LNCaP clone FGC (cell line): Measurements from ENCODE around the gene CBLL1.

Experiments
- DNase-seq: peaks from one replicate; pipeline ENCODE4 v3.0.0-alpha.2; 2011; ENCODE audit warnings: low read depth
- H3K4me3 ChIP-seq: 2 replicates; pipeline ENCODE4 v1.5.1; 2011; ENCODE audit warnings: mild to moderate bottlenecking, low read depth, low read length, control low read depth
- CTCF ChIP-seq: IDR thresholded peaks from 2 replicates; pipeline ENCODE4 v1.5.1; 2012; ENCODE audit warnings: mild to moderate bottlenecking; ENCODE audit not compliant: control insufficient read depth, insufficient read depth; ENCODE audit errors: extremely low read depth

The CBLL1 gene

GRCh38 chr7:107768263-107768662 is 24.3 kb downstream of the CBLL1 start:
- no peak for TF ChIP-seq CTCF
- H3K4me3 ChIP-seq = no peak overlapping the region
- no peak for DNase-seq

GRCh38 chr7:107773027-107773426 is 29.1 kb downstream of the CBLL1 start:
- DNase-seq = no peak
- no peak for TF ChIP-seq CTCF
- H3K4me3 ChIP-seq = no peak overlapping the region

- peak; percentile 28; the same call in 1 of the 2 replicates for TF ChIP-seq CTCF
- no peak overlapping the region for H3K4me3 ChIP-seq
- no peak for DNase-seq
These were observed 33.8 kb downstream of the CBLL1 start for GRCh38 chr7:107777702-107778101.

- H3K4me3 ChIP-seq = no peak overlapping the region
- no peak for DNase-seq
- no peak for TF ChIP-seq CTCF
These were observed 34.3 kb downstream of the CBLL1 start for GRCh38 chr7:107778283-107778682.

GRCh38 chr7:107779647-107780099 is 35.7 kb downstream of the CBLL1 start:
- DNase-seq = no peak

GRCh38 chr7:107782374-107782773 is 38.4 kb downstream of the CBLL1 start:
- no peak for TF ChIP-seq CTCF
- DNase-seq = no peak
- no peak overlapping the region for H3K4me3 ChIP-seq

More at GRCh38 chr7:107779647-107780099, 35.7 kb downstream of the CBLL1 start:
- no peak for TF ChIP-seq CTCF
- H3K4me3 ChIP-seq = no peak overlapping the region

GRCh38 chr7:107783648-107784047 is 39.7 kb downstream of the CBLL1 start:
- H3K4me3 ChIP-seq = no peak overlapping the region
- TF ChIP-seq CTCF = no peak
- no peak for DNase-seq
